C4-2B (cell line): ENCODE results near the gene ARHGAP5.

ENCODE experiments used
- H3K27ac ChIP-seq: fragments of 450-650 bp; 2 replicates; pipeline ENCODE4 v1.5.1; 2017
- ZFX ChIP-seq: fragments of 450-650 bp; IDR thresholded peaks from 2 replicates; pipeline ENCODE4 v1.6.1; 2017
- TF ChIP-seq, protein P1 (sequence below): fragments of 450-650 bp; conservative IDR thresholded peaks from 2 replicates; pipeline ENCODE4 v1.5.1; 2017; ENCODE audit warnings: mild to moderate bottlenecking

ARHGAP5 gene

DNA sequence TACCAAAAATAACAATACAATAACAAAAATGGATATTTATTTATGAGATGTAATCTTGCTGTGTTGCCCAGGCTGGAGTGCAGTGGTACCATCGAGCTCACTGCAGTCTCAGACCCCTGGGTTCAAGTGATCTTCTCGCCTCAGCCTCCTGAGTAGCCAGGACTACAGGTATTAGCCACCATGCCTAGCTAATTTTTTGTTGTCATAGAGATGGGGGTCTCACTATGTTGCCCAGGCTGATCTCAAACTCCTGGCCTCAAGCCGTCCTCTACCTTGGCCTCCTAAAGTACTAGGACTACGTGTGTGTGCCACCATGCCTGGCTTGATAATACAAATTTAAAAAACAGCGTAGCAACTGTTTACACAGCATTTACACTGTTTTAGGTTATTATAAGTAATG is 23.1 kb downstream of the ARHGAP5 start:
- H3K27ac ChIP-seq = no peak overlapping the region
- TF ChIP-seq, protein P1, sequence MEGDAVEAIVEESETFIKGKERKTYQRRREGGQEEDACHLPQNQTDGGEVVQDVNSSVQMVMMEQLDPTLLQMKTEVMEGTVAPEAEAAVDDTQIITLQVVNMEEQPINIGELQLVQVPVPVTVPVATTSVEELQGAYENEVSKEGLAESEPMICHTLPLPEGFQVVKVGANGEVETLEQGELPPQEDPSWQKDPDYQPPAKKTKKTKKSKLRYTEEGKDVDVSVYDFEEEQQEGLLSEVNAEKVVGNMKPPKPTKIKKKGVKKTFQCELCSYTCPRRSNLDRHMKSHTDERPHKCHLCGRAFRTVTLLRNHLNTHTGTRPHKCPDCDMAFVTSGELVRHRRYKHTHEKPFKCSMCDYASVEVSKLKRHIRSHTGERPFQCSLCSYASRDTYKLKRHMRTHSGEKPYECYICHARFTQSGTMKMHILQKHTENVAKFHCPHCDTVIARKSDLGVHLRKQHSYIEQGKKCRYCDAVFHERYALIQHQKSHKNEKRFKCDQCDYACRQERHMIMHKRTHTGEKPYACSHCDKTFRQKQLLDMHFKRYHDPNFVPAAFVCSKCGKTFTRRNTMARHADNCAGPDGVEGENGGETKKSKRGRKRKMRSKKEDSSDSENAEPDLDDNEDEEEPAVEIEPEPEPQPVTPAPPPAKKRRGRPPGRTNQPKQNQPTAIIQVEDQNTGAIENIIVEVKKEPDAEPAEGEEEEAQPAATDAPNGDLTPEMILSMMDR = no peak
- no peak for TF ChIP-seq ZFX

DNA sequence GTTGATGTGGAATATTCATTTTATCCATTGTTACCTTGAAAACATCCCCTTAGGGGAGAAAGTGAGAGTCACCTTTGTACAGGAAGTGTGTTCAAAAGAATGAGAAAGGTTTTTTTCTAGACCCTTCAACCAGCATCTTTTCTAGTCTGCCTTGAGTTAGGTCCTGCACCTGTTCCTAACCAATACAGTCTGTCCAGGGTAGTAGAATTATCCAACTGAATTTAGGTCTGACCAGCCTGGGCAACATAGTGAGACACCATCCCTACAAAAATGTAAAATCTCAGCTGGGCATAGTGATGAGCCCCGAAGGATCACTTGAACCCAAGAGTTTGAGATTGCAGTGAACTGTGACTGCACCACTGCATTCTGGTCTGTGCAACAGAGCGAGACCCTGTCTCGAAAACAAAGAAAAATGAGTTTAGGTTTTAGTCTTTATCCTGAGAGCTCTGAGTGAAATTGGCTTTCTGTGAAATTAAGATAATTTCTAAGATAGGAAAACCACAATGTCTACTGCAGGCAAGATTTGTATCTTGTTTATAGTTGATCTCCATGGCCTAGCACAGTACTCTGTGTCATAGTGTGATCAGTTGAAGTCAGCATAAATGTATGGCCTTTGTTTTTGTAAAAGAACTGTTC is 25.2 kb downstream of the ARHGAP5 start:
- TF ChIP-seq, protein P1 = no peak
- TF ChIP-seq ZFX = no peak
- H3K27ac ChIP-seq = no peak overlapping the region

DNA sequence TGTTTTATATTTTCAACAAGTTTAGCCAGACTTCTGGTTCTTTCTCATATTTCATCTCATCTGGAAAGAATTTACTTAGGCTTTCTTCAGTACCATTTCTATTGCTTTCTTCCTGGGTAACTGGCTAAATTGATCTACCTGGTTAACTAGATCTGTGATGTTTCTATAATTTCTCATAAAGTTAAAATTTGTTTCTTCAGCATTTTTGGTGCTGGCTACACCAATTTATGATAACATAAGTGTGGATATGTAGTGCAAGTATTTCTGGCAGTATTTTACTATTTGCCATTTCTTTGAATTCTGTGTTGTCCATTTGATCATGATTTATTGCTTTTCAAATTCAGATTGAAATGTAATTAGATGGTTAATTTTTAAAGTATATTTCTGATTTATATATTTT is 25.9 kb downstream of the ARHGAP5 start:
- no peak overlapping the region for H3K27ac ChIP-seq
- TF ChIP-seq, protein P1 = no peak
- no peak for TF ChIP-seq ZFX

DNA sequence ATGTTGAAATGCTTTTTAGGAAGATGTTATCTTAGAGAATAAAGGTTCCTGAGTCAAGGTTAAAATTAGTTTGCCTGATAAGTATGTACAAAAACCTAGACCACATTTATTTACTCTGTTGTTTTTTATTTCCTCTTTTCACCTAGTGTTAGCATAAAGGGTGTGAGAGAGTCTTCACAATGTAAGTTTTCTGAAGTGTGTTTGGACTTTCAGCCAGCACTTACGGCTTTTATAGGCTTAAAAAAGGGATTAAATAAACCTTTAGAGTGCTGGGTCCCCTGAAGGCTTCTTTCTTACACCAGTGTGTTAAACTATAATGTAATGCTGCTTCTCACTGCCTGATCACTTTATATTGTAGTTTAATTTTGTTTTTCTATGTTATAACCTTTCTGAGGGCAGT is 27.2 kb downstream of the ARHGAP5 start:
- TF ChIP-seq ZFX = no peak
- TF ChIP-seq, protein P1 = no peak
- no peak overlapping the region for H3K27ac ChIP-seq

DNA sequence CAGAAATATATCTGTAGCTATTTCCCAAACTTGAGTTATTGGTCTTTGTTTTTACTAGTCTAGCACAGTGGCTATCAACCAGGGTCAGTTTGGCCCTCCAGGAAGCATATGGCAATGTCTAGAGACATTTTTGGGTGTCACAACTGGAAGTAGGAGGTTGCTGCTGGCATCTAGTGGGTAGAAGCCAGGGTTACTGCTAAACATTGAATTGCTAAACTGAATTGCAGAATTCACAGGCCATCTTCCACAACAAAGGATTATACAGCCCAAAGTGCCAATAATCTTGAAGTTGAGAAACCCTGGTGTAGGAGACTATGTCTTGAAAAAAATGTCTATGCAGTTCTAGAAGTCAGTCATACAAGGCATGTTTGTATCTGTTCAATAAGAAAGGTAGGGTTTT is 27.7 kb downstream of the ARHGAP5 start:
- TF ChIP-seq ZFX = no peak
- TF ChIP-seq, protein P1 = no peak
- no peak overlapping the region for H3K27ac ChIP-seq

DNA sequence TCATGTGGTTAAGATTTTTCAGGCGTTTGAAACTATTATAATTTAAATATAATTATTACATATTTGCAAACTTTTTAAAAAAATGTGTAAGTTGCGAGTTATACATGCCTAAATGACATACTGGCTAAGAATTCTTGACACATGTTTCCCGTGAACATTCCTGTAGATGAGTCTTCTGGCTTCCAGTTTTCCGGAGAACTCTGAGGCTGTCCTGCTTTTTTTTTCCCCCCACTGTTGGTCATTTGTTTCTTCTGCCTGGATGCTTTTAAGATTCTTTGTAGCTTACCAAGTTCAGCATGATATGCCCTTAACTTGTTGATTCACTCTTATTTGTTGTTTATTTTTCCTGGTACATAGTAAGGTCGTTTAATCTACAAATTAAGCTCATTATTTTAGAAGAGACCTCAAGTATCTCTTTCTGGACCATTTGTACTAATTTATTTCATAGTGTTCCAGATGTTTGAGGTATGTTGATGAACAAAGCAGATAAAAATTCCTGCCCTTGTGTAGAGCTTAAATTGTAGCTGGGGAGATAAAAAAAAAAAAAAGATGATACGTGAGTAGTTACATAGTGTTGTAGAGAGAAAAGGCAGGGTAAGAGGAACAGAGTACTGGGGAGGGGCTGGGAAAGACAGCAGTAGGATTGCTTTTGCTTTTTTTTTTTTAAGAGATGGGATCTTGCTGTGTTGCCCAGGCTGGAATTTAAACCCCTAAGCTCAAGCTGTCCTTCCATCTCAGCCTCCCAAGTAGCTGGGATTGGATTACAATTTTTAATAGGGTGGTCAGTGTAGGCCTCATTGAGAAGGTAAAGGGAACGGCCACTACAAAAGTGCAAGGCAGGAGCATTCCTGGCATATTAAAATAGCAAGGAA is 32.8 kb downstream of the ARHGAP5 start:
- H3K27ac ChIP-seq = no peak overlapping the region
- no peak for TF ChIP-seq ZFX
- TF ChIP-seq, protein P1 = no peak

DNA sequence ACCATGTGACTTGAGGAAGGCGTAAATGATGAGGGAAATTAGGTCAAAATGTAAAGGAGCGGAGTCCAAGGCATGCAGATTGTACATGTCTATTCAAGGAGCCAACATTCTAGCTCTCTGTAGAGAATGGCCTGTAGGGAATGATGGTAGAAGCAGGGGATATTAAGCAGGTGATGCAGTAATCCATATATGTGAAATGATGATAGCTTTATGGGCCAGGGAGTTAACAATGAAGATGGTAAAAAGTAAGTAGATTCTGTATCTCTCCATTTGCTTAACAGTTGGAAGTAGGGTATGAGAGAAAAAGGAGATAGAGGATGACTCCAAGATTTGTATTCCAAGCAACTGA is 33.4 kb downstream of the ARHGAP5 start:
- TF ChIP-seq, protein P1 = no peak
- no peak for TF ChIP-seq ZFX
- no peak overlapping the region for H3K27ac ChIP-seq
